GM12878 (cell line): Measurements from ENCODE around the gene VTI1A. TPM values are rescaled to one million over a fixed set of nuclear protein-coding genes. Genes with fewer than 3 reads are reported as not detected.

ENCODE experiments used
- ATAC-seq: fragments of 200-7000 bp; cut with Tn5 transposase; 3 replicates; pipeline ENCODE4 v1.9.1; 2020; ENCODE audit warnings: mild to moderate bottlenecking, moderate library complexity
- BruUV-seq: library from RNA; stranded (reverse); fragments of 400-500 nt; replicated peaks from 2 replicates; lab custom pipeline; 2021; lab: Mats Ljungman, UMichigan
- CTCF ChIA-PET: fragments of 300-600 bp; sonication (Branson Sonifier 250); formaldehyde crosslinking; extraction: SDS; loops from one replicate; lab custom pipeline; 2021; ENCODE audit warnings: inconsistent platforms; lab: Yijun Ruan, JAX
- POLR2A ChIA-PET: fragments of 350-600 bp; formaldehyde crosslinking; extraction: SDS; loops from one replicate; lab custom pipeline; 2021; ENCODE audit warnings: inconsistent platforms; lab: Charles Lee
- RAD21 ChIA-PET: fragments of 300-600 bp; sonication (Branson Sonifier 250); formaldehyde crosslinking; loops from one replicate; lab custom pipeline; 2023; ENCODE audit warnings: antibody characterized with exemption; ENCODE audit not compliant: unreplicated experiment; lab: Charles Lee
- SMC1A ChIA-PET: fragments of 300-600 bp; sonication (Branson Sonifier 250); formaldehyde crosslinking; loops from one replicate; lab custom pipeline; 2023; ENCODE audit not compliant: unreplicated experiment, uncharacterized antibody; lab: Charles Lee
- DNase-seq: peaks from one replicate; pipeline ENCODE4 v3.0.0-alpha.2; 2011; ENCODE audit warnings: low read depth, low spot score
- FAIRE-seq: peaks from 3 replicates; lab custom pipeline; 2011; peaks lifted over from hg19 to GRCh38; lab: Jason Lieb, UNC
- H2AFZ ChIP-seq: 2 replicates; pipeline ENCODE4 v1.6.0; 2011; ENCODE audit warnings: low read depth, low read length, control low read depth; ENCODE audit not compliant: control insufficient read depth
- H3K27ac ChIP-seq: 2 replicates; pipeline ENCODE4 v1.5.1; 2011; ENCODE audit warnings: control low read depth; ENCODE audit not compliant: control insufficient read depth, insufficient read depth
- H3K27me3 ChIP-seq, 2 experiments: replicated peaks in 1 of 2; 2 replicates each; pipeline versions ENCODE4 v1.6.0 to v1.6.1; 2011; ENCODE audit warnings: low read length in 1 of 2; ENCODE audit not compliant: control insufficient read depth in 2 of 2, insufficient read depth in 2 of 2
- H3K36me3 ChIP-seq, 2 experiments: 2 replicates each; pipeline ENCODE4 v1.5.1; 2011; ENCODE audit warnings: low read length in 1 of 2; ENCODE audit not compliant: control insufficient read depth in 2 of 2, insufficient read depth in 2 of 2
- H3K4me1 ChIP-seq: 2 replicates; pipeline ENCODE4 v1.6.1; 2011; ENCODE audit warnings: mild to moderate bottlenecking, low read length, moderate library complexity, mixed read lengths; ENCODE audit not compliant: control insufficient read depth, insufficient read depth
- H3K4me2 ChIP-seq: 2 replicates; pipeline ENCODE4 v1.6.0; 2011; ENCODE audit warnings: control low read depth; ENCODE audit not compliant: control insufficient read depth, insufficient read depth
- H3K4me3 ChIP-seq: fragments of 200-600 bp; sonication (generic); 2 replicates; pipeline ENCODE4 v1.5.1; 2016
- H3K79me2 ChIP-seq: 2 replicates; pipeline ENCODE4 v1.6.0; 2011; ENCODE audit warnings: low read length; ENCODE audit not compliant: control insufficient read depth, insufficient read depth
- H3K9ac ChIP-seq: 2 replicates; pipeline ENCODE4 v1.8.0; 2011; ENCODE audit warnings: low read length, control low read depth, mixed read lengths; ENCODE audit not compliant: control insufficient read depth, insufficient read depth
- H3K9me3 ChIP-seq: replicated peaks from 3 replicates; pipeline ENCODE4 v1.5.1; 2011; ENCODE audit warnings: mild to moderate bottlenecking, low read length; ENCODE audit not compliant: control insufficient read depth, insufficient read depth
- H4K20me1 ChIP-seq: 2 replicates; pipeline ENCODE4 v1.6.0; 2011; ENCODE audit not compliant: control insufficient read depth, insufficient read depth
- DPF2 ChIP-seq: fragments of 450-650 bp; IDR thresholded peaks from 2 replicates; pipeline ENCODE4 v1.6.1; 2017; ENCODE audit warnings: mild to moderate bottlenecking
- EGR1 ChIP-seq, 2 experiments: IDR thresholded peaks; 1 replicate in 1 of 2; 2 replicates in 1 of 2; pipeline ENCODE4 v1.6.1; 2011 to 2012; ENCODE audit warnings: low read depth in 2 of 2, low read length in 2 of 2, borderline replicate concordance in 1 of 2, mild to moderate bottlenecking in 1 of 2, moderate library complexity in 1 of 2
- HDAC6 ChIP-seq: fragments of 200-600 bp; sonication (generic); IDR thresholded peaks from one replicate; pipeline ENCODE4 v1.8.0; 2017; ENCODE audit warnings: antibody characterized with exemption; ENCODE audit not compliant: unreplicated experiment
- NFYA ChIP-seq: IDR thresholded peaks from 2 replicates; pipeline ENCODE4 v1.6.1; 2011; ENCODE audit warnings: low read depth, mild to moderate bottlenecking, low read length, improper control_type of control experiment, borderline replicate concordance
- ZNF384 ChIP-seq: IDR thresholded peaks from 2 replicates; pipeline ENCODE4 v1.6.1; 2012; ENCODE audit warnings: low read depth, mild to moderate bottlenecking, low read length, improper control_type of control experiment, borderline replicate concordance
- WGBS: methylation state at CpG from one replicate; pipeline ENCODE4 v1.1.6; 2016; ENCODE audit warnings: low lambda C conversion rate; ENCODE audit not compliant: insufficient replicate concordance, insufficient coverage; ENCODE audit errors: missing lambda C conversion rate; 5-methylcytosine and 5-hydroxymethylcytosine counted together
- in situ Hi-C: fragments of 300-500 bp; cut with MboI; formaldehyde crosslinking; loops from 9 replicates; pipeline ENCODE4 v1.14.3; 2018; ENCODE audit warnings: mixed read lengths
- intact Hi-C: fragments of 100-400 bp; cut with micrococcal nuclease; formaldehyde crosslinking; loops from one replicate; pipeline ENCODE4 v1.14.2; 2022; ENCODE audit not compliant: unreplicated experiment
- polyA plus RNA-seq, 11 experiments: library from polyadenylated mRNA; depleted of rRNA in 4 of 11; unstranded in 6 of 11; stranded (reverse) in 5 of 11; fragments of >200 nt; fragmentation: Nextera tagmentation in 4 of 11; fragmentation: Illumina TruSeq in 1 of 11; extraction: Ambion mirVana in 4 of 11; extraction: Trizol in 1 of 11; gene quantifications; 1 replicate in 1 of 11; 2 replicates in 10 of 11; pipeline versions ENCODE4 v1.2.1 to v1.2.3, GENCODE V29; 2011 to 2016; ENCODE audit warnings: inconsistent platforms in 2 of 11, missing spikeins in 2 of 11, low read depth in 1 of 11
- total RNA-seq, 4 experiments: library from RNA; depleted of rRNA in 3 of 4; stranded (reverse); fragments of >200 nt in 3 of 4; fragmentation: Illumina TruSeq in 1 of 4; extraction: Trizol in 1 of 4; gene quantifications; 2 replicates each; pipeline versions ENCODE4 v1.2.1 to v1.2.3, GENCODE V29; 2013 to 2021
- TF ChIP-seq, protein P1 (sequence below): fragments of 450-650 bp; IDR thresholded peaks from 2 replicates; pipeline ENCODE4 v1.6.1; 2017; ENCODE audit warnings: mild to moderate bottlenecking

VTI1A gene
- total and polyA plus RNA-seq, 10 of the 15 experiments (the other 5 are each of a cell fraction or from before 2014, with no cell fraction given), result 12.4 to 43.2 (median 27.5) TPM

DNA sequence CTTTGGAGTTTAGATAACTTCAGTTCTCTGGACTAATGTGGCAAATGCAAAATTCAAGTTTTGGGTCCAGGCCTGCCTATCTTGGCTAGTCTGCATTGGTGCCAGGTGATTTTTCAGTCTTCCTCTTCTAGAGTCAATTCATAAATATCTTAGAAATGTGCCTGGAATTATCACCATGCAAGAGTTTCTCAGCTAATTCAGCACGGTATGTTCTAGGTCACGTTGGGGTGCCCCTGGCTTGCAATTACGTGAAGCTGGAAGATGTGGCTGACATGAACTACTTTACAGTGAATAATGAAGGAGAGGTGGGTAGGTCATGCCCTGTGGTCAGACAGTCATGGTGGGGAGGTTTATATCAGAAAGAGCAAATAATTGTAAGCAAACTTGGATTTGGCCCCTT is 25.3 kb upstream of the VTI1A start:
- no peak overlapping the region for H3K9ac ChIP-seq
- H2AFZ ChIP-seq, result no peak overlapping the region
- 92% methylated on average over 3 of the region's 3 CpGs for WGBS
- no peak for TF ChIP-seq ZNF384
- TF ChIP-seq, protein P1, sequence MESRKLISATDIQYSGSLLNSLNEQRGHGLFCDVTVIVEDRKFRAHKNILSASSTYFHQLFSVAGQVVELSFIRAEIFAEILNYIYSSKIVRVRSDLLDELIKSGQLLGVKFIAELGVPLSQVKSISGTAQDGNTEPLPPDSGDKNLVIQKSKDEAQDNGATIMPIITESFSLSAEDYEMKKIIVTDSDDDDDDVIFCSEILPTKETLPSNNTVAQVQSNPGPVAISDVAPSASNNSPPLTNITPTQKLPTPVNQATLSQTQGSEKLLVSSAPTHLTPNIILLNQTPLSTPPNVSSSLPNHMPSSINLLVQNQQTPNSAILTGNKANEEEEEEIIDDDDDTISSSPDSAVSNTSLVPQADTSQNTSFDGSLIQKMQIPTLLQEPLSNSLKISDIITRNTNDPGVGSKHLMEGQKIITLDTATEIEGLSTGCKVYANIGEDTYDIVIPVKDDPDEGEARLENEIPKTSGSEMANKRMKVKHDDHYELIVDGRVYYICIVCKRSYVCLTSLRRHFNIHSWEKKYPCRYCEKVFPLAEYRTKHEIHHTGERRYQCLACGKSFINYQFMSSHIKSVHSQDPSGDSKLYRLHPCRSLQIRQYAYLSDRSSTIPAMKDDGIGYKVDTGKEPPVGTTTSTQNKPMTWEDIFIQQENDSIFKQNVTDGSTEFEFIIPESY, result no peak
- TF ChIP-seq NFYA, result no peak
- no peak for TF ChIP-seq DPF2
- TF ChIP-seq HDAC6, result no peak
- TF ChIP-seq EGR1 (IDR thresholded peaks at IDR 0.05; ENCODE audit: borderline replicate concordance in 1 of 2, low read depth in 2 of 2, low read length in 2 of 2), result no peak
- intact Hi-C loops, result no loop called here
- H3K4me2 ChIP-seq, result no peak overlapping the region
- in situ Hi-C loops, result no loop called here
- no peak for ATAC-seq
- no TSS peak for BruUV-seq
- ChIA-PET RAD21 (no interaction called here), POLR2A (no interaction called here), CTCF (interaction anchor here (2.1 kb wide), 1 partner anchor 13 kb away, joined by 7 read pairs; no protein-coding TSS in a partner anchor), SMC1A (no interaction called here)
- H4K20me1 ChIP-seq, result no peaks in the 10 kb centered on the region
- DNase-seq, result no peak
- no peaks in the 10 kb centered on the region for H3K27me3 ChIP-seq
- no peak overlapping the region for H3K4me3 ChIP-seq
- H3K36me3 ChIP-seq, result peaks cover 4 to 35% of the 10 kb centered on the region in 2 experiments
- H3K4me1 ChIP-seq, result no peaks in the 10 kb centered on the region
- H3K79me2 ChIP-seq, result no peaks in the 10 kb centered on the region
- no peaks in the 10 kb centered on the region for H3K9me3 ChIP-seq
- H3K27ac ChIP-seq, result no peak overlapping the region
- FAIRE-seq, result no peak
